OCI-LY3 (cell line): Measurements from ENCODE around the gene IFRD2.

Source experiments
- H2AFZ ChIP-seq: fragments of 200-600, 300-600 bp; shearing (Covaris generic); 2 replicates; pipeline ENCODE4 v1.6.0; 2014; ENCODE audit warnings: antibody characterized with exemption, low read depth, low read length
- H3K27ac ChIP-seq: fragments of 200-600, 300-600 bp; sonication (generic); 2 replicates; pipeline ENCODE4 v1.5.1; 2014; ENCODE audit warnings: mild to moderate bottlenecking, low read length, moderate library complexity, mixed read lengths
- H3K27me3 ChIP-seq: fragments of 200-600, 300-600 bp; sonication (generic); 2 replicates; pipeline ENCODE4 v1.6.1; 2014; ENCODE audit warnings: low read depth, low read length, mixed read lengths
- H3K36me3 ChIP-seq: fragments of 200-600, 300-600 bp; sonication (generic); replicated peaks from 2 replicates; pipeline ENCODE3; 2014; ENCODE audit warnings: low read depth, low read length, mixed read lengths
- H3K4me1 ChIP-seq: fragments of 300-600, 200-600 bp; sonication (generic); 2 replicates; pipeline ENCODE4 v1.6.1; 2014; ENCODE audit warnings: low read length, mixed read lengths
- H3K4me2 ChIP-seq: fragments of 200-600, 300-600 bp; sonication (generic); 2 replicates; pipeline ENCODE4 v1.6.1; 2014; ENCODE audit warnings: low read length, mixed read lengths
- H3K4me3 ChIP-seq: fragments of 300-600, 200-600 bp; sonication (generic); 2 replicates; pipeline ENCODE4 v1.5.1; 2014; ENCODE audit warnings: antibody characterized with exemption, mild to moderate bottlenecking, low read length, moderate library complexity
- H3K79me2 ChIP-seq: fragments of 300-600, 200-600 bp; shearing (Covaris generic); 2 replicates; pipeline ENCODE4 v1.6.1; 2014; ENCODE audit warnings: mild to moderate bottlenecking, low read length, mixed read lengths
- H3K9ac ChIP-seq: fragments of 300-600, 200-600 bp; shearing (Covaris generic); 2 replicates; pipeline ENCODE4 v1.6.0; 2014; ENCODE audit warnings: mild to moderate bottlenecking, low read length, moderate library complexity
- H3K9me3 ChIP-seq: fragments of 200-600, 300-600 bp; shearing (Covaris generic); 2 replicates; pipeline ENCODE4 v1.6.1; 2014; ENCODE audit warnings: low read length, mixed read lengths; ENCODE audit not compliant: insufficient read depth
- H4K20me1 ChIP-seq: fragments of 200-600, 300-600 bp; sonication (generic); 2 replicates; pipeline ENCODE4 v1.6.1; 2016; ENCODE audit warnings: low read length, mixed read lengths; ENCODE audit not compliant: insufficient read depth
- CTCF ChIP-seq: fragments of 200-600, 300-600 bp; sonication (generic); IDR thresholded peaks from 2 replicates; pipeline ENCODE4 v1.5.1; 2014; ENCODE audit warnings: antibody characterized with exemption, low read length, low read depth
- EZH2phosphoT487 ChIP-seq: fragments of 200-600 bp; shearing (Covaris generic); IDR thresholded peaks from 2 replicates; pipeline ENCODE4 v1.6.1; 2018; ENCODE audit warnings: antibody characterized with exemption, mixed run types, low read depth

IFRD2 gene

GRCh38 chr3:50268276-50268675, 24.0 kb downstream of the IFRD2 start:
- Histone ChIP-seq H3K27me3 (peaks cover 26% of the 10 kb centered on the region), H3K27ac (no peak overlapping the region), H3K4me2 (no peak overlapping the region), H4K20me1 (no peaks in the 10 kb centered on the region), H3K9ac (no peak overlapping the region), H3K9me3 (no peaks in the 10 kb centered on the region), H3K4me1 (peaks cover 7% of the 10 kb centered on the region; the same call in 1 of the 2 replicates), H3K36me3 (no peaks in the 10 kb centered on the region), H3K4me3 (no peak overlapping the region), H3K79me2 (no peaks in the 10 kb centered on the region), H2AFZ (no peak overlapping the region)
- no peak for TF ChIP-seq CTCF
- TF ChIP-seq EZH2phosphoT487: no peak

DNA sequence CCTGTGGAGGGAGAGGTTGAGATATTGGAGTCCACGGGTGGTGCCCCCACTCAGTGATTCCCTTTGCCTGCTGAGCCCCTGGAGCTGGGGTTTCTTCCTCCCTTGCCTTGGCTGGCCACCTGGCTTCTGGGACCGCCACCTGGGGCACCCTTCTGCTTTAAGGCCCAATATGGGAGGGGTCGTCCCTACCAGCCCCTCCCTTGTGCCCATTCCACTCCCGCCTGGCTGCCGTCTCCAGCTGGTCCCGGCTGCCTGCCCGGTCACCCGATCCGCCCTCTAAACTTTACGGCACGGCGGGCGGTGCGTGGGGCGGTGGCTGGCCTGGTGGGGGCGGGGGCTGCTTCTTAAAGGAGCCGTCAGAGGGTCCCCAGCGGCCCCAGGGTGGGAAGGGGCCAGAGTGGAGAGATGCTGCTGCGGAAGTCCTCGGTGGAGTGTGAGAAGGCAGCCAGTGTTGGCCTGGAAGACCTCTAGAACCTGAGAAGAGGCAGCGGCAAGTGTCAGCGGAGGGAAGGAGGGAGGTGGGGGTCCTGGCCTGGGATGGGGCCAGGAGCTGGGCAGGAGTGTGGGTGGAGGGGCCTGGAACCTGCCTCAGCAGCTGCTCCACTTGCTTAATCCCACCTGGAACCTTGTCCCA, 24.8 kb downstream of the IFRD2 start:
- no peak overlapping the region for H3K4me2 ChIP-seq
- H3K27me3 ChIP-seq: peaks cover 26% of the 10 kb centered on the region
- no peak overlapping the region for H2AFZ ChIP-seq
- no peaks in the 10 kb centered on the region for H3K79me2 ChIP-seq
- no peak overlapping the region for H3K4me3 ChIP-seq
- H3K9me3 ChIP-seq: no peaks in the 10 kb centered on the region
- no peak overlapping the region for H3K27ac ChIP-seq
- no peaks in the 10 kb centered on the region for H4K20me1 ChIP-seq
- H3K4me1 ChIP-seq: peaks cover 2% of the 10 kb centered on the region; the same call in 1 of the 2 replicates
- no peak for TF ChIP-seq CTCF
- no peak for TF ChIP-seq EZH2phosphoT487
- no peaks in the 10 kb centered on the region for H3K36me3 ChIP-seq
- no peak overlapping the region for H3K9ac ChIP-seq

DNA sequence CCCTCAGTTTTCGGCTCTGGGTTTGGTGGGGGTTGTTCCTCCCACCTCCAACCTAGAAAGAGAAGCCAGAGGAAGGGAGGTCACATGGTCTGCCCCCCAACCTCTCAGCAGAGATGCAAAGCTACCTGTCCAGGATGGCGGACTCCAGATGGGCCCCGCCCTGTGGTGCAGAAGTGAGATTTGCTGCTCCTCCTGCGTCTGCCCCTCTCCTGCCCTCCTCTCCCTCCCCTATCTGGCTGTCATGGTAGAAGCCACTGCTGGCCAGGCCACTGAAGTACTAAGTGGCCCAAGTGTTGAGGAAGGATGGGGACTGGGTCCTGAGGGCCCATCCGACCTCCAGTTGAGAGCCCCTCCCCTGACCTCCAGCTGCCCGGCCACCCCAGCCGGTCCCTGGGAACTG, 25.4 kb downstream of the IFRD2 start:
- H3K9me3 ChIP-seq: no peaks in the 10 kb centered on the region
- no peak overlapping the region for H3K4me3 ChIP-seq
- no peaks in the 10 kb centered on the region for H4K20me1 ChIP-seq
- no peak overlapping the region for H3K4me2 ChIP-seq
- no peak overlapping the region for H2AFZ ChIP-seq
- H3K27me3 ChIP-seq: peaks cover 26% of the 10 kb centered on the region
- no peaks in the 10 kb centered on the region for H3K79me2 ChIP-seq
- H3K36me3 ChIP-seq: no peaks in the 10 kb centered on the region
- TF ChIP-seq EZH2phosphoT487 (no peak), CTCF (no peak)
- H3K9ac ChIP-seq: no peak overlapping the region
- H3K27ac ChIP-seq: no peak overlapping the region
- H3K4me1 ChIP-seq: no peaks in the 10 kb centered on the region

DNA sequence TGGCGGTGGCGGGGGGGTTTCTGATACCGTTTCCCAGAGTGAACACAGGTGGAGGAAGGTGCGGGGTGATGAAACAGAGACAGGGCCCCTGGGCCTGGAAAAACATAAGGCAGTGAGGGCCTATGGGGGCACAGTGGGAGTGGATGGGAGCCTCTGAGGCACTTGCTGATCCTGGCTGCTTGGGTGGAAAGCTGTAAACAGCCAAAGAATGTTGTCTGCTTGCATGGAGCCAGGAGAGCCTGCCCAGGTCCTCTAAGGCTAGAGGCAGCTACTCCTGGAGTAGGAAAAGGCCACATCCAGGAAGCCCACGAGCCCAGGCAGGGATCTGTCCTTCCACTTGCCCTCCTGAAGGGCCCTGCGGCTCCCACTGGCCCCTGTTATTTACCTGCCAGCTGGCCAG, 26.2 kb downstream of the IFRD2 start:
- H2AFZ ChIP-seq: no peak overlapping the region
- H3K4me3 ChIP-seq: no peak overlapping the region
- H3K36me3 ChIP-seq: no peaks in the 10 kb centered on the region
- H4K20me1 ChIP-seq: no peaks in the 10 kb centered on the region
- no peaks in the 10 kb centered on the region for H3K9me3 ChIP-seq
- H3K27me3 ChIP-seq: peaks cover 26% of the 10 kb centered on the region
- H3K4me2 ChIP-seq: no peak overlapping the region
- no peak overlapping the region for H3K9ac ChIP-seq
- TF ChIP-seq CTCF (no peak), EZH2phosphoT487 (no peak)
- no peaks in the 10 kb centered on the region for H3K79me2 ChIP-seq
- no peak overlapping the region for H3K27ac ChIP-seq
- H3K4me1 ChIP-seq: peaks cover 5% of the 10 kb centered on the region
